Endothelial cell of umbilical vein (primary cell): ENCODE results near the gene RAD51B. TPM values are rescaled to one million over a fixed set of nuclear protein-coding genes. Genes with fewer than 3 reads are reported as not detected.

Experiments
- BruUV-seq: library from RNA; stranded (reverse); fragments of 400-500 nt; replicated peaks from 2 replicates; lab custom pipeline; 2021; lab: Mats Ljungman, UMichigan
- CTCF ChIA-PET: fragments of 300-600, 350-600 bp; sonication (Branson Sonifier 250); formaldehyde crosslinking; loops from one replicate; lab custom pipeline; 2021; ENCODE audit warnings: antibody characterized with exemption, inconsistent platforms; lab: Charles Lee
- POLR2A ChIA-PET: fragments of 300-600, 350-600 bp; sonication (Branson Sonifier 250); formaldehyde crosslinking; loops from one replicate; lab custom pipeline; 2021; ENCODE audit warnings: antibody characterized with exemption, inconsistent platforms; lab: Charles Lee
- DNase-seq: peaks from one replicate; pipeline ENCODE4 v3.0.0-alpha.2; 2011; ENCODE audit warnings: low read depth, low spot score
- FAIRE-seq: peaks from 2 replicates; lab custom pipeline; 2011; peaks lifted over from hg19 to GRCh38; lab: Jason Lieb, UNC
- H2AFZ ChIP-seq: 2 replicates; pipeline ENCODE4 v1.6.0; 2012; ENCODE audit warnings: low read depth, low read length, control low read depth, inconsistent platforms
- H3K27ac ChIP-seq: 2 replicates; pipeline ENCODE4 v1.5.1; 2011; ENCODE audit warnings: low read depth, mild to moderate bottlenecking, control low read depth, low read length, moderate library complexity; ENCODE audit not compliant: insufficient read depth
- H3K27me3 ChIP-seq, 2 experiments: 2 replicates each; pipeline versions ENCODE4 v1.6.0 to v1.6.1; 2011; ENCODE audit warnings: low read length in 2 of 2, mixed read lengths in 1 of 2; ENCODE audit not compliant: control insufficient read depth in 2 of 2, insufficient read depth in 2 of 2
- H3K36me3 ChIP-seq, 2 experiments: 2 replicates in 1 of 2; 3 replicates in 1 of 2; pipeline ENCODE4 v1.5.1; 2011; ENCODE audit warnings: low read length in 2 of 2, mild to moderate bottlenecking in 1 of 2, moderate library complexity in 1 of 2; ENCODE audit not compliant: control insufficient read depth in 2 of 2, insufficient read depth in 2 of 2; ENCODE audit errors: extremely low read depth in 1 of 2
- H3K4me1 ChIP-seq: 3 replicates; pipeline ENCODE4 v1.5.1; 2011; ENCODE audit warnings: mild to moderate bottlenecking, low read length; ENCODE audit not compliant: control insufficient read depth, insufficient read depth; ENCODE audit errors: extremely low read depth
- H3K4me2 ChIP-seq: 2 replicates; pipeline ENCODE4 v1.6.1; 2011; ENCODE audit warnings: low read length, control low read depth, mixed read lengths; ENCODE audit not compliant: insufficient read depth
- H3K4me3 ChIP-seq, 3 experiments: fragments of 200-600 bp in 1 of 3; sonication (generic), shearing (Covaris generic) in 1 of 3; replicated peaks in 1 of 3; 2 replicates each; pipeline ENCODE4 v1.5.1; 2011 to 2016; ENCODE audit warnings: control low read depth in 3 of 3, low read length in 3 of 3, mild to moderate bottlenecking in 2 of 3, inconsistent platforms in 1 of 3, low read depth in 1 of 3, moderate library complexity in 1 of 3; ENCODE audit not compliant: insufficient read depth in 1 of 3
- H3K79me2 ChIP-seq: 2 replicates; pipeline ENCODE4 v1.6.0; 2012; ENCODE audit warnings: low read length, inconsistent platforms; ENCODE audit not compliant: control insufficient read depth, insufficient read depth
- H3K9ac ChIP-seq: replicated peaks from 2 replicates; pipeline ENCODE3; 2011; ENCODE audit warnings: low read length, control low read depth; ENCODE audit not compliant: insufficient read depth; ENCODE audit errors: extremely low read depth
- H3K9me1 ChIP-seq: replicated peaks from 3 replicates; pipeline ENCODE4 v1.6.0; 2011; ENCODE audit warnings: mild to moderate bottlenecking, low read length; ENCODE audit not compliant: control insufficient read depth, insufficient read depth; ENCODE audit errors: extremely low read depth
- H3K9me3 ChIP-seq: replicated peaks from 2 replicates; pipeline ENCODE4 v1.5.1; 2012; ENCODE audit warnings: low read length, inconsistent platforms; ENCODE audit not compliant: control insufficient read depth, insufficient read depth
- H4K20me1 ChIP-seq: replicated peaks from 2 replicates; pipeline ENCODE3; 2011; ENCODE audit warnings: mild to moderate bottlenecking, low read length; ENCODE audit not compliant: control insufficient read depth, insufficient read depth; ENCODE audit errors: extremely low read depth
- FOS ChIP-seq: IDR thresholded peaks from 2 replicates; pipeline ENCODE4 v1.6.1; 2011; ENCODE audit warnings: mild to moderate bottlenecking, low read length, moderate library complexity, borderline replicate concordance; ENCODE audit not compliant: insufficient read depth
- GATA2 ChIP-seq: IDR thresholded peaks from 2 replicates; pipeline ENCODE4 v1.7.0; 2011; ENCODE audit warnings: low read depth, mild to moderate bottlenecking, moderate library complexity, mixed read lengths, low read length; ENCODE audit not compliant: insufficient read length, insufficient read depth
- POLR2AphosphoS5 ChIP-seq: IDR thresholded peaks from 2 replicates; pipeline ENCODE4 v1.6.1; 2012; ENCODE audit warnings: low read depth, mild to moderate bottlenecking, control low read depth, low read length, moderate library complexity; ENCODE audit not compliant: insufficient read depth
- dilution Hi-C: fragments of 300-500 bp; cut with MboI; formaldehyde crosslinking; loops from one replicate; pipeline ENCODE4 v1.15.0; 2019; ENCODE audit warnings: low sequenced_read_pairs; ENCODE audit not compliant: extremely low pct_ligation_motif_present
- intact Hi-C: fragments of 100-400 bp; cut with micrococcal nuclease; formaldehyde crosslinking; loops from one replicate; pipeline ENCODE4 v1.10.0; 2022
- polyA plus RNA-seq, 4 experiments: library from polyadenylated mRNA; depleted of rRNA in 3 of 4; stranded (reverse) in 3 of 4; unstranded in 1 of 4; fragments of >200 nt; gene quantifications; 2 replicates each; pipeline versions ENCODE4 v1.2.1 to v1.2.3, GENCODE V29; 2011 to 2012; ENCODE audit warnings: missing spikeins in 1 of 4
- total RNA-seq: library from RNA; stranded (reverse); gene quantifications from 2 replicates; pipeline ENCODE4 v1.2.3, GENCODE V29; 2021
- TF ChIP-seq, protein P1 (sequence below), 2 donors: IDR thresholded peaks; 1 replicate in 1 of 2; 2 replicates in 1 of 2; pipeline ENCODE4 v1.5.1; 2011; ENCODE audit warnings: low read length in 2 of 2, mild to moderate bottlenecking in 2 of 2, moderate library complexity in 2 of 2, control low read depth in 1 of 2, inconsistent platforms in 1 of 2, low read depth in 1 of 2; ENCODE audit not compliant: insufficient read depth in 1 of 2; ENCODE audit errors: extremely low read depth in 1 of 2

The RAD51B gene
- total and polyA plus RNA-seq, 2 donors (not counting 3 experiments of a cell fraction or from before 2014, with no cell fraction given), result 3.9 to 19.0 TPM

DNA sequence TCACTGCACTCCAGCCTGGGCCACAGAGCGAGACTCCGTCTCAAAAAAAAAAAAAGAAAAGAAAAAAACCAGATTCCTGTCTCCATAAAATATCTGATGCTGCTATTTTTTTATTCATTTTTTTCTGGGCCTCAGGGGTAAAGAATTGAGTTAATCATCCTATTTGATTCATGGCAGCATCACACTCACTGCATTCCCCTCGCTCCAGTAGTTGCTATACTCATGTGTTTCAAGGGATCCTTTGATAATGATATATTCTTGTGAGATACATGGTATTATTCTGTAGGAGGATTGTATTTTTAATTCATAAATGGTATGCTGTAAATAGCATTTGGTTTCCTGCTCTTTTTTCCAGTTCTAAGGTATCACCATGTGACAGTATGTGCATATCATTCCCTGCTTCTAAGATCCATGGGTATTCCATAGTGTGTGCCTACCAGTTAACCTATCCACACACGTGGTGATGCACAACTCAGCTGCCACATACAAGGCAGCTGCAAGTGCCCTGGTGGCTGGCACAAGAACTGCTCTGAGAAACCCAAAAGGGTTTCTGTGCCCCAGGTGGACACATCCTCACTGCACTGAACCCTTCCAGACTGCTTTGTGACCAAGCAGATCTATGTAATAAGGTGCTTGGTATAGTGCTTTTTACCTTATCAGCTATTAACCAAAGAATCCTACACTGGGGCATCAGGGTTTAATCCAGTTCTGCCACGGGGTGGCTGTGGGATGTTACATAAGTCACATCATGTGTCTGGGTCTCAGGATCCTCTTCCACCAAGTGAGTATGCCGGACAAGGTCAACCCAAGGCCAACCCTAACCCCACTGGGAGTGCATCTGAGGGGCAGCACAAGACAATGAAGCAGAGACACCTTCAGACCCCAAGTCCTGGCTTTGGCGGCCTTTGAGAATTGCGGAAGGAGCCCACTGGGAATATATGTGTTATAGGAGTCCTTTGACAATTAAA lies 898.7 kb downstream of the RAD51B start:
- ChIA-PET CTCF (interaction anchor here (1.0 to 2.1 kb wide), 8 partner anchors 10 to 107 kb away, joined by 3 to 6 read pairs (median 4); no protein-coding TSS in a partner anchor), POLR2A (interaction anchor here (1.5 kb wide), 1 partner anchor 75 kb away, joined by 3 read pairs; the partner anchor contains the start of gene ZFP36L1)
- Histone ChIP-seq H3K4me2 (no peak overlapping the region), H3K79me2 (no peaks in the 10 kb centered on the region), H3K27ac (no peak overlapping the region), H3K36me3 (no peaks in the 10 kb centered on the region), H3K4me1 (no peaks in the 10 kb centered on the region), H3K27me3 (no peaks in the 10 kb centered on the region), H4K20me1 (no peaks in the 10 kb centered on the region), H3K9me3 (no peaks in the 10 kb centered on the region), H3K9me1 (no peaks in the 10 kb centered on the region), H3K9ac (no peak overlapping the region), H3K4me3 (no peak overlapping the region), H2AFZ (no peak overlapping the region)
- no peak for DNase-seq
- intact Hi-C loops, result no loop called here
- no TSS peak for BruUV-seq
- FAIRE-seq, result no peak
- TF ChIP-seq GATA2 (no peak), POLR2AphosphoS5 (no peak), FOS (no peak)
- TF ChIP-seq, protein P1, sequence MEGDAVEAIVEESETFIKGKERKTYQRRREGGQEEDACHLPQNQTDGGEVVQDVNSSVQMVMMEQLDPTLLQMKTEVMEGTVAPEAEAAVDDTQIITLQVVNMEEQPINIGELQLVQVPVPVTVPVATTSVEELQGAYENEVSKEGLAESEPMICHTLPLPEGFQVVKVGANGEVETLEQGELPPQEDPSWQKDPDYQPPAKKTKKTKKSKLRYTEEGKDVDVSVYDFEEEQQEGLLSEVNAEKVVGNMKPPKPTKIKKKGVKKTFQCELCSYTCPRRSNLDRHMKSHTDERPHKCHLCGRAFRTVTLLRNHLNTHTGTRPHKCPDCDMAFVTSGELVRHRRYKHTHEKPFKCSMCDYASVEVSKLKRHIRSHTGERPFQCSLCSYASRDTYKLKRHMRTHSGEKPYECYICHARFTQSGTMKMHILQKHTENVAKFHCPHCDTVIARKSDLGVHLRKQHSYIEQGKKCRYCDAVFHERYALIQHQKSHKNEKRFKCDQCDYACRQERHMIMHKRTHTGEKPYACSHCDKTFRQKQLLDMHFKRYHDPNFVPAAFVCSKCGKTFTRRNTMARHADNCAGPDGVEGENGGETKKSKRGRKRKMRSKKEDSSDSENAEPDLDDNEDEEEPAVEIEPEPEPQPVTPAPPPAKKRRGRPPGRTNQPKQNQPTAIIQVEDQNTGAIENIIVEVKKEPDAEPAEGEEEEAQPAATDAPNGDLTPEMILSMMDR (IDR thresholded peaks at IDR 0.05; ENCODE audit: extremely low read depth in 1 of 2, insufficient read depth in 1 of 2, low read depth in 1 of 2, low read length in 2 of 2), result peak; percentile 43 to 46
- dilution Hi-C loops, result no loop called here
